ENCODE measurements around the gene RTRAF.

- TF ChIP-seq POLR2A (IDR thresholded peaks at IDR 0.05; ENCODE audit: borderline replicate concordance, extremely low read depth, insufficient read depth, insufficient read length) (no peak), CTCF (IDR thresholded peaks at IDR 0.05 in 2 of 3, conservative IDR thresholded peaks at IDR 0.05 in 1 of 3; ENCODE audit: borderline replicate concordance in 1 of 3, insufficient read depth in 1 of 3, low read depth in 2 of 3, low read length in 2 of 3) (no peak)
- TF ChIP-seq, protein P1, sequence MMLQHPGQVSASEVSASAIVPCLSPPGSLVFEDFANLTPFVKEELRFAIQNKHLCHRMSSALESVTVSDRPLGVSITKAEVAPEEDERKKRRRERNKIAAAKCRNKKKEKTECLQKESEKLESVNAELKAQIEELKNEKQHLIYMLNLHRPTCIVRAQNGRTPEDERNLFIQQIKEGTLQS (IDR thresholded peaks at IDR 0.05), result no peak
Measured at GRCh38 chr14:51998348-51998747, 9.0 kb downstream of the RTRAF start.

Measured in HCT116 (cell line).